HG02763 (cell line): ENCODE data around the gene LRRC45.

ENCODE experiments used
- ATAC-seq: cut with Tn5 transposase; IDR thresholded peaks from one replicate; pipeline ENCODE4 v1.9.1; 2021; ENCODE audit warnings: mild to moderate bottlenecking, moderate library complexity; ENCODE audit not compliant: unreplicated experiment

LRRC45 gene

GRCh38 chr17:81993729-81994592 is 29.1 kb upstream of the LRRC45 start:
- no peak for ATAC-seq

GRCh38 chr17:81994593-81995462 is 28.3 kb upstream of the LRRC45 start:
- ATAC-seq: no peak

- ATAC-seq: no peak
These were observed 27.5 kb upstream of the LRRC45 start for GRCh38 chr17:81995463-81996231.

GRCh38 chr17:81996232-81996756 is 26.8 kb upstream of the LRRC45 start:
- ATAC-seq: no peak

GRCh38 chr17:81996757-81997441 is 26.2 kb upstream of the LRRC45 start:
- ATAC-seq: no peak

GRCh38 chr17:81998212-81998611 is 24.9 kb upstream of the LRRC45 start:
- ATAC-seq: no peak

- ATAC-seq: no peak
These were observed 24.2 kb upstream of the LRRC45 start for GRCh38 chr17:81998691-81999438.

- no peak for ATAC-seq
These were observed 23.5 kb upstream of the LRRC45 start for GRCh38 chr17:81999587-81999975.

GRCh38 chr17:81999976-82000802 is 22.9 kb upstream of the LRRC45 start:
- no peak for ATAC-seq

- ATAC-seq: no peak
These were observed 22.1 kb upstream of the LRRC45 start for GRCh38 chr17:82000803-82001570.

GRCh38 chr17:82001571-82002056 is 21.5 kb upstream of the LRRC45 start:
- no peak for ATAC-seq

GRCh38 chr17:82003411-82004381 is 19.4 kb upstream of the LRRC45 start:
- ATAC-seq: no peak

- ATAC-seq: no peak
These were observed 18.3 kb upstream of the LRRC45 start for GRCh38 chr17:82004517-82005455.

- ATAC-seq: no peak
These were observed 17.3 kb upstream of the LRRC45 start for GRCh38 chr17:82005701-82006348.
